GM23248 (cell line): ENCODE measurements around the gene USP2. TPM values are rescaled to one million over a fixed set of nuclear protein-coding genes. Genes with fewer than 3 reads are reported as not detected.

ENCODE experiments used
- DNase-seq: peaks from one replicate; pipeline ENCODE4 v3.0.0-alpha.2; 2015
- H2AFZ ChIP-seq: fragments of 200-600 bp; sonication (generic); 2 replicates; pipeline ENCODE4 v1.6.1; 2016; ENCODE audit warnings: antibody characterized with exemption
- H3F3A ChIP-seq: fragments of 200-600 bp; sonication (generic); 2 replicates; pipeline ENCODE4 v1.6.1; 2016; ENCODE audit warnings: mild to moderate bottlenecking, antibody characterized with exemption, mixed run types; ENCODE audit not compliant: insufficient read depth
- H3K27ac ChIP-seq: fragments of 200-600 bp; sonication (generic); 2 replicates; pipeline ENCODE4 v1.5.1; 2016; ENCODE audit warnings: mild to moderate bottlenecking
- H3K27me3 ChIP-seq: fragments of 200-600 bp; sonication (generic); replicated peaks from 2 replicates; pipeline ENCODE4 v1.6.1; 2016; ENCODE audit warnings: mild to moderate bottlenecking; ENCODE audit not compliant: insufficient read depth
- H3K36me3 ChIP-seq: fragments of 200-600 bp; sonication (generic); 2 replicates; pipeline ENCODE4 v1.6.1; 2016; ENCODE audit warnings: low read depth, mild to moderate bottlenecking
- H3K4me1 ChIP-seq: fragments of 200-600 bp; sonication (generic); 2 replicates; pipeline ENCODE4 v1.6.1; 2016; ENCODE audit warnings: mild to moderate bottlenecking; ENCODE audit not compliant: insufficient read depth
- H3K4me2 ChIP-seq: fragments of 200-600 bp; sonication (generic); one replicate; pipeline ENCODE4 v1.6.1; 2016; ENCODE audit warnings: mild to moderate bottlenecking; ENCODE audit not compliant: unreplicated experiment
- H3K4me3 ChIP-seq: fragments of 200-600 bp; sonication (generic); 2 replicates; pipeline ENCODE4 v1.5.1; 2016; ENCODE audit warnings: mild to moderate bottlenecking
- H3K79me2 ChIP-seq: fragments of 200-600 bp; sonication (generic); 2 replicates; pipeline ENCODE4 v1.6.1; 2016; ENCODE audit warnings: mild to moderate bottlenecking; ENCODE audit not compliant: insufficient read depth
- H3K9ac ChIP-seq: fragments of 200-600 bp; sonication (generic); 2 replicates; pipeline ENCODE4 v1.6.1; 2016; ENCODE audit warnings: mild to moderate bottlenecking
- H3K9me2 ChIP-seq: fragments of 200-600 bp; sonication (generic); 2 replicates; pipeline ENCODE4 v1.6.1; 2016; ENCODE audit warnings: mixed run types, mild to moderate bottlenecking, moderate library complexity; ENCODE audit not compliant: insufficient read depth
- H3K9me3 ChIP-seq: fragments of 200-600 bp; sonication (generic); one replicate; pipeline ENCODE4 v1.6.1; 2017; ENCODE audit warnings: low read depth
- H4K20me1 ChIP-seq: fragments of 200-600 bp; sonication (generic); 2 replicates; pipeline ENCODE4 v1.6.0; 2016; ENCODE audit not compliant: insufficient read depth
- EZH2 ChIP-seq: fragments of 200-600 bp; sonication (generic); IDR thresholded peaks from 2 replicates; pipeline ENCODE4 v1.6.1; 2018; ENCODE audit warnings: antibody characterized with exemption, mild to moderate bottlenecking; ENCODE audit not compliant: insufficient read depth, poor library complexity, severe bottlenecking
- EZH2phosphoT487 ChIP-seq: fragments of 200-600 bp; sonication (generic); IDR thresholded peaks from 2 replicates; pipeline ENCODE4 v1.6.1; 2018; ENCODE audit warnings: antibody characterized with exemption, moderate library complexity, mild to moderate bottlenecking, low read depth; ENCODE audit not compliant: insufficient read depth
- WGBS, 2 experiments: methylation state at CpG; one replicate each; pipeline ENCODE4 v1.1.6; 2015 to 2017; ENCODE audit warnings: low lambda C conversion rate in 2 of 2, low coverage in 1 of 2; ENCODE audit errors: missing lambda C conversion rate in 2 of 2; 5-methylcytosine and 5-hydroxymethylcytosine counted together
- in situ Hi-C: fragments of 300-500 bp; cut with MboI; formaldehyde crosslinking; loops from 2 replicates; pipeline ENCODE4 v1.15.0; 2020
- polyA plus RNA-seq: library from polyadenylated mRNA; unstranded; fragments of >200 nt; fragmentation: Nextera tagmentation; extraction: Ambion mirVana; gene quantifications from 2 replicates; pipeline ENCODE4 v1.2.1, GENCODE V29; 2016
- total RNA-seq: library from RNA; depleted of rRNA; stranded (reverse); fragments of >200 nt; shearing (Covaris generic); gene quantifications from 2 replicates; pipeline ENCODE4 v1.2.3, GENCODE V29; 2014

The USP2 gene
- total and polyA plus RNA-seq, 2 experiments from 2014 or later: 0.33 TPM; not detected in 1

DNA sequence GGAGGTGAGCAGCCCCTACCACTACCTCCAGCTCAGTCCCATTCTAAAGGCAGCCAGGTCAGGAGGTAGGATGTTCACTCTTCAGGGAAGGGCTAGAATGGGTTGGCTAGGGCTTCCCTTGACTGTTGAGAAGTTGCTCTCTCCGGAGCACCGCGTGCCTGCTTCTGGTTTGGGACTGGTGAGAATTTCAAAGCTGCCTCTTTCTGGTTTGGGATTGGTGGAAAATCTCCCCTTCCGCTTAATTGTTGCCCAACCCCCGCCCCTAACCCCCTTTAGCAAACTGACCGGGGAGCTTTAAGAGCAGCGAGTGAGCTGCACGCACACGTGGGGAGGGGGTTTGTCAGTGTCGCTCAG is 686 bp downstream of the USP2 start:
- no peaks in the 10 kb centered on the region for H3K9me3 ChIP-seq
- no peak for DNase-seq
- peak overlapping the region; percentile 73 for H3K4me2 ChIP-seq
- no peaks in the 10 kb centered on the region for H3K27me3 ChIP-seq
- no peaks in the 10 kb centered on the region for H3K36me3 ChIP-seq
- H3K9me2 ChIP-seq: no peaks in the 10 kb centered on the region
- peak overlapping the region; percentile 67 for H3K4me3 ChIP-seq
- no peaks in the 10 kb centered on the region for H4K20me1 ChIP-seq
- in situ Hi-C loops: no loop called here
- TF ChIP-seq EZH2 (no peak), EZH2phosphoT487 (no peak)
- WGBS, 2 experiments: 30 to 34% methylated on average over 9 to 10 of the region's 10 CpGs
- peak overlapping the region; percentile 76 for H2AFZ ChIP-seq
- peak overlapping the region; percentile 67 for H3K9ac ChIP-seq
- H3K4me1 ChIP-seq: peaks cover 13% of the 10 kb centered on the region
- H3K27ac ChIP-seq: no peak overlapping the region
- H3F3A ChIP-seq: no peaks in the 10 kb centered on the region
- no peaks in the 10 kb centered on the region for H3K79me2 ChIP-seq

DNA sequence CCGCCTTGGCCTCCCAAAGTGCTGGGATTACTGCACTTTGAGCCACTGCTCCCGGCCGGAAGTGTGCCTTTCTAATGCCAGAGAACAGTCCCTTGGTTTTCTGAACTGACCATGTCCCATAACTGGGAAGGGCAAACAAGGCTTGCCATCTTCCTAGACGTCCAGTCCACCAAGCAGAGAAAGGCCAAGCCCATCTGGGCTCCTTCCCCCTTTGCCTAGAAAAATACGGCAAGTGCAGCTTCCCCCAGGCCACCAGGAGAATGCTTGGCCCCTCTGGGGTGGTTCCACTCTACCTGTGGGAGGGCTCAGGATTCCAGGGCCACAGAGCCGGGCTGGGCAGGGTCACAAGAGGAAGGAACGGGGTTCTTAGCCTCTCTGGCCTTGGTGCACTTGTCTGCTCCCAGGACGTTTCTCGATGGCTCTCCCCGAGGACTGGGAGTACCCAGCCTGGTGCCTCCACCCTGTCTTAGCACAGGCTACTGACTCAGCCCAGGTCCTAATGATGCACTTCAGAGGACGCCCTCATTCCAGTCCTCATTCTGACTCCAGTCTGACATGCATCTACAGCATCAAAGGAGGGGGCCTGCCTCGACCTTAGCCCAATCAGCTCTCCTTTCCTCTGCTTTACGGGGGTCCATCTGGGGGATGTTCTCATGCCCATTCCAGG is 1.2 kb downstream of the USP2 start:
- TF ChIP-seq EZH2 (no peak), EZH2phosphoT487 (no peak)
- no peaks in the 10 kb centered on the region for H3K27me3 ChIP-seq
- peak; percentile 58 for DNase-seq
- no peak overlapping the region for H3K4me2 ChIP-seq
- peaks cover 18% of the 10 kb centered on the region for H3K4me1 ChIP-seq
- no peaks in the 10 kb centered on the region for H3K79me2 ChIP-seq
- H3K9ac ChIP-seq: no peak overlapping the region
- 71 to 78% methylated on average over 13 of the region's 13 CpGs for WGBS, 2 experiments
- H3K9me2 ChIP-seq: no peaks in the 10 kb centered on the region
- no peaks in the 10 kb centered on the region for H3K9me3 ChIP-seq
- H3K27ac ChIP-seq: no peak overlapping the region
- H3F3A ChIP-seq: no peaks in the 10 kb centered on the region
- H3K4me3 ChIP-seq: no peak overlapping the region
- in situ Hi-C loops: no loop called here
- H3K36me3 ChIP-seq: no peaks in the 10 kb centered on the region
- no peak overlapping the region for H2AFZ ChIP-seq
- H4K20me1 ChIP-seq: no peaks in the 10 kb centered on the region

GRCh38 chr11:119378851-119379465 is 2.5 kb downstream of the USP2 start:
- WGBS, 2 experiments: 73 to 77% methylated on average over 9 to 10 of the region's 10 CpGs
- Histone ChIP-seq H3F3A (no peaks in the 10 kb centered on the region), H3K27ac (no peak overlapping the region), H3K9ac (no peak overlapping the region), H3K9me3 (no peaks in the 10 kb centered on the region), H4K20me1 (no peaks in the 10 kb centered on the region), H2AFZ (no peak overlapping the region), H3K4me1 (peaks cover 28% of the 10 kb centered on the region), H3K4me2 (no peak overlapping the region), H3K79me2 (no peaks in the 10 kb centered on the region), H3K4me3 (no peak overlapping the region), H3K9me2 (no peaks in the 10 kb centered on the region), H3K27me3 (no peaks in the 10 kb centered on the region), H3K36me3 (no peaks in the 10 kb centered on the region)
- DNase-seq: no peak
- TF ChIP-seq EZH2phosphoT487 (no peak), EZH2 (no peak)
- in situ Hi-C loops: no loop called here

- Histone ChIP-seq H3K27ac (no peak overlapping the region), H4K20me1 (no peaks in the 10 kb centered on the region), H3K79me2 (no peaks in the 10 kb centered on the region), H3K36me3 (no peaks in the 10 kb centered on the region), H3K9ac (no peak overlapping the region), H3K9me2 (no peaks in the 10 kb centered on the region), H3F3A (no peaks in the 10 kb centered on the region), H3K27me3 (no peaks in the 10 kb centered on the region), H3K4me1 (peaks cover 28% of the 10 kb centered on the region), H3K4me3 (no peak overlapping the region), H3K4me2 (no peak overlapping the region), H2AFZ (no peak overlapping the region), H3K9me3 (no peaks in the 10 kb centered on the region)
- WGBS, 2 experiments: 63 to 64% methylated on average over 5 to 6 of the region's 6 CpGs
- DNase-seq: no peak
- TF ChIP-seq EZH2phosphoT487 (no peak), EZH2 (no peak)
- in situ Hi-C loops: no loop called here
Measured at GRCh38 chr11:119377961-119378667, 3.4 kb downstream of the USP2 start.
